Erythroblast (primary cell): Measurements from ENCODE around the gene PTPRT.

Experiments
- GATA1 ChIP-seq: IDR thresholded peaks from 2 replicates; pipeline ENCODE4 v1.6.1; 2011; ENCODE audit warnings: low read depth, mild to moderate bottlenecking, control low read depth, low read length, moderate library complexity
- POLR2A ChIP-seq: IDR thresholded peaks from 2 replicates; pipeline ENCODE4 v1.6.1; 2011; ENCODE audit warnings: mild to moderate bottlenecking, low read length

DNA sequence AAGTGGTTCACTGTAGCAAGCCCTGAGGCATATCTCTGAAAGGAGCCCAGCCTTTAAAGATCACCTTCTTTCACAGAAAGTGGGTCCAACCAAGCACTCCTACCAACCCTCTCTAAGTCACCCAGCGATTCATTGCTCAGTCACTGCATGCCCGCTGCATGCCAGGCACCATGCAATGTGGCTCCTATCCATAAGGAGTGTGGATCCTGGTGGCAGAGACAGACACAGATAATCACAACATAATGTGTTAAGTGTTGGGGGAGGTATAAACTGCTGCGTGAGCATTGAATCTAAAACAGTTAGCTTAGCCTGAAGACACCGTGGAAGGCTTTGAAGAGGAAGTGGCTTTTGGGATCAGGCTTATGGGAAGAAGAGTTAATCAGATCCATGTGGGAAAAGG is 659.5 kb downstream of the PTPRT start:
- TF ChIP-seq POLR2A (no peak), GATA1 (no peak)
